ENCODE measurements around the gene STX12.

Gene STX12

GRCh38 chr1:27772932-27773825, at the start of gene STX12:
Gene STX12 (plus strand): TSS chr1:27773219. CDS start chr1:27773308, 89 bp downstream.
- Histone ChIP-seq H3K9ac (ENCODE audit: low read depth, low read length) (peak within 1 kb of the TSS; percentile 81), H3K9me3 (ENCODE audit: control insufficient read depth, insufficient read depth, low read length) (no peaks in the 10 kb centered on the region), H3K4me1 (ENCODE audit: control insufficient read depth, insufficient read depth, low read length) (peaks cover 5% of the 10 kb centered on the region), H3K4me3 (ENCODE audit: low read depth, low read length) (peak within 1 kb of the TSS; percentile 94), H3K27me3 (ENCODE audit: control insufficient read depth, insufficient read depth, low read length) (no peaks in the 10 kb centered on the region), H3K36me3 (ENCODE audit: control insufficient read depth, insufficient read depth, low read length) (no peaks in the 10 kb centered on the region)

GRCh38 chr1:27724961-27725373, 48.1 kb upstream of the STX12 start:
- H3K4me1 ChIP-seq (ENCODE audit: control insufficient read depth, insufficient read depth, low read length) = peaks cover 7% of the 10 kb centered on the region
- H3K9me3 ChIP-seq (ENCODE audit: control insufficient read depth, insufficient read depth, low read length) = no peaks in the 10 kb centered on the region
- no peaks in the 10 kb centered on the region for H3K27me3 ChIP-seq (ENCODE audit: control insufficient read depth, insufficient read depth, low read length)
- no peaks in the 10 kb centered on the region for H3K36me3 ChIP-seq (ENCODE audit: control insufficient read depth, insufficient read depth, low read length)
- no peak overlapping the region for H3K9ac ChIP-seq (ENCODE audit: low read depth, low read length)
- peak overlapping the region; percentile 53 for H3K4me3 ChIP-seq (ENCODE audit: low read depth, low read length)

GRCh38 chr1:27725374-27726172, 47.4 kb upstream of the STX12 start, which contains the start of gene FAM76A:
Gene FAM76A (plus strand): TSS chr1:27725961. CDS start chr1:27726081, 120 bp downstream.
- Histone ChIP-seq H3K4me3 (ENCODE audit: low read depth, low read length) (peak within 1 kb of the TSS; percentile 78), H3K27me3 (ENCODE audit: control insufficient read depth, insufficient read depth, low read length) (no peaks in the 10 kb centered on the region), H3K4me1 (ENCODE audit: control insufficient read depth, insufficient read depth, low read length) (peaks cover 7% of the 10 kb centered on the region), H3K9ac (ENCODE audit: low read depth, low read length) (peak within 1 kb of the TSS; percentile 79), H3K36me3 (ENCODE audit: control insufficient read depth, insufficient read depth, low read length) (peaks cover 3% of the 10 kb centered on the region), H3K9me3 (ENCODE audit: control insufficient read depth, insufficient read depth, low read length) (no peaks in the 10 kb centered on the region)

- peak overlapping the region; percentile 79 for H3K9ac ChIP-seq (ENCODE audit: low read depth, low read length)
- no peaks in the 10 kb centered on the region for H3K27me3 ChIP-seq (ENCODE audit: control insufficient read depth, insufficient read depth, low read length)
- peak overlapping the region; percentile 78 for H3K4me3 ChIP-seq (ENCODE audit: low read depth, low read length)
- H3K36me3 ChIP-seq (ENCODE audit: control insufficient read depth, insufficient read depth, low read length) = peaks cover 3% of the 10 kb centered on the region
- H3K9me3 ChIP-seq (ENCODE audit: control insufficient read depth, insufficient read depth, low read length) = no peaks in the 10 kb centered on the region
- H3K4me1 ChIP-seq (ENCODE audit: control insufficient read depth, insufficient read depth, low read length) = peaks cover 7% of the 10 kb centered on the region
Measured at GRCh38 chr1:27726173-27727044, 46.6 kb upstream of the STX12 start.

DNA sequence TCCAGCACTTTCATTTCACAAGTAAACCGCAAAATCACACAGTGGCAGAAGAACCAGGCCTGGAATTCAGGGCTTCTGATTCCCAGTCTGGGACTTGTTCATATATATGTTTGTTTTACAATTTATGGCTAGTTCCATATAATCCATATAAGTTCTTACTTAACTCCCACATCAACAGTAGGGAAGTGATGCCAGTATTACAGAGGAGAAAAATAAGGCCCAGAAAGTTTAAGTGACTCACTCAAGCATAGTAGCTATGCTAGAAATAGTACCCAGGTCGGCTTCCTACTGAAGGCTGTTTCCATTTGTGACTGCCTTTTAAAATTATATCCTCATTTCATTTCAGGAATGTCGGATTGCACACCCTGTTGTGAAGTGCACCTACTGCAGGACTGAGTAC, 45.9 kb upstream of the STX12 start:
- H3K36me3 ChIP-seq (ENCODE audit: control insufficient read depth, insufficient read depth, low read length) = peaks cover 3% of the 10 kb centered on the region
- H3K9ac ChIP-seq (ENCODE audit: low read depth, low read length) = no peak overlapping the region
- no peak overlapping the region for H3K4me3 ChIP-seq (ENCODE audit: low read depth, low read length)

DNA sequence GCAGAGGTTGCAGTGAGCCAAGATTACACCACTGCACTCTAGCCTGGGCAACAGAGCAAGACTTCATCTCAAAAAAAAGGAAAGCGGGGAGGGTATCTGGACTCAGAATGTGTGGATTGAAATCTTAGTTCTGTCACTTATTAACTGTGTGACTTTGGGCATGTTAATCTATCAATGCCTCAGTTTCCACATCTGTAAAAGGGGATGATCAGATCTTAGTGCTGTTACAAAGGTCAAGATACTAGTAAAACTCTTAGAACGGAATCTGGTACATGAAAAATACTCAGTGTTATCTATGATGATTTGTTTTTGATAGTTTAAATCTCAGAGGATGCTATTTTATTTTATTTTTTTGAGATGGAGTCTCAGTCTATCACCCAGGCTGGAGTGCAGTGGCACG, 36.8 kb upstream of the STX12 start:
- no peaks in the 10 kb centered on the region for H3K27me3 ChIP-seq (ENCODE audit: control insufficient read depth, insufficient read depth, low read length)
- H3K4me1 ChIP-seq (ENCODE audit: control insufficient read depth, insufficient read depth, low read length) = no peaks in the 10 kb centered on the region
- no peak overlapping the region for H3K4me3 ChIP-seq (ENCODE audit: low read depth, low read length)
- H3K9me3 ChIP-seq (ENCODE audit: control insufficient read depth, insufficient read depth, low read length) = no peaks in the 10 kb centered on the region
- no peak overlapping the region for H3K9ac ChIP-seq (ENCODE audit: low read depth, low read length)
- H3K36me3 ChIP-seq (ENCODE audit: control insufficient read depth, insufficient read depth, low read length) = peaks cover 3% of the 10 kb centered on the region

More for the DNA sequence above, 45.9 kb upstream of the STX12 start:
- Histone ChIP-seq H3K4me1 (ENCODE audit: control insufficient read depth, insufficient read depth, low read length) (peaks cover 7% of the 10 kb centered on the region), H3K9me3 (ENCODE audit: control insufficient read depth, insufficient read depth, low read length) (no peaks in the 10 kb centered on the region), H3K27me3 (ENCODE audit: control insufficient read depth, insufficient read depth, low read length) (no peaks in the 10 kb centered on the region)

GRCh38 chr1:27741121-27741520, 31.9 kb upstream of the STX12 start:
- no peaks in the 10 kb centered on the region for H3K27me3 ChIP-seq (ENCODE audit: control insufficient read depth, insufficient read depth, low read length)
- H3K36me3 ChIP-seq (ENCODE audit: control insufficient read depth, insufficient read depth, low read length) = no peaks in the 10 kb centered on the region
- H3K4me1 ChIP-seq (ENCODE audit: control insufficient read depth, insufficient read depth, low read length) = no peaks in the 10 kb centered on the region
- H3K9me3 ChIP-seq (ENCODE audit: control insufficient read depth, insufficient read depth, low read length) = no peaks in the 10 kb centered on the region
- H3K9ac ChIP-seq (ENCODE audit: low read depth, low read length) = no peak overlapping the region
- H3K4me3 ChIP-seq (ENCODE audit: low read depth, low read length) = no peak overlapping the region

DNA sequence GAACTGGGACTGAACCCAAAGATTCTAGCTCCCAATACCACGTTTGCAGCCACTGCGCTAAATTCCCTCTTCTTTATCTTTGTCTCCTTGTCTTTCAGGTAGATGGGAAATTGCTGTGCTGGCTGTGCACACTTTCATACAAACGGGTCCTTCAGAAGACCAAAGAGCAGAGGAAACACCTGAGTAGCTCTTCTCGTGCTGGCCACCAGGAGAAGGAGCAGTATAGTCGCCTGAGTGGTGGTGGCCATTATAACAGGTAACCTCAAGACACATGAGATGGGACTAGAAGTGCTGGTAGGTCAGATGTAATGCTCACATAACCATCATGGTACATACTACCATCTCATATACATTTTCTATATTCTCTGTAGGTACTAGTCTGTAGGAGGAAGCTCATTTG, 28.5 kb upstream of the STX12 start:
- Histone ChIP-seq H3K27me3 (ENCODE audit: control insufficient read depth, insufficient read depth, low read length) (no peaks in the 10 kb centered on the region), H3K4me3 (ENCODE audit: low read depth, low read length) (no peak overlapping the region), H3K36me3 (ENCODE audit: control insufficient read depth, insufficient read depth, low read length) (peaks cover 4% of the 10 kb centered on the region), H3K9ac (ENCODE audit: low read depth, low read length) (no peak overlapping the region), H3K9me3 (ENCODE audit: control insufficient read depth, insufficient read depth, low read length) (no peaks in the 10 kb centered on the region), H3K4me1 (ENCODE audit: control insufficient read depth, insufficient read depth, low read length) (no peaks in the 10 kb centered on the region)

GRCh38 chr1:27745466-27745865, 27.6 kb upstream of the STX12 start:
- Histone ChIP-seq H3K9me3 (ENCODE audit: control insufficient read depth, insufficient read depth, low read length) (no peaks in the 10 kb centered on the region), H3K36me3 (ENCODE audit: control insufficient read depth, insufficient read depth, low read length) (peaks cover 4% of the 10 kb centered on the region), H3K4me3 (ENCODE audit: low read depth, low read length) (no peak overlapping the region), H3K4me1 (ENCODE audit: control insufficient read depth, insufficient read depth, low read length) (no peaks in the 10 kb centered on the region), H3K9ac (ENCODE audit: low read depth, low read length) (no peak overlapping the region), H3K27me3 (ENCODE audit: control insufficient read depth, insufficient read depth, low read length) (no peaks in the 10 kb centered on the region)

DNA sequence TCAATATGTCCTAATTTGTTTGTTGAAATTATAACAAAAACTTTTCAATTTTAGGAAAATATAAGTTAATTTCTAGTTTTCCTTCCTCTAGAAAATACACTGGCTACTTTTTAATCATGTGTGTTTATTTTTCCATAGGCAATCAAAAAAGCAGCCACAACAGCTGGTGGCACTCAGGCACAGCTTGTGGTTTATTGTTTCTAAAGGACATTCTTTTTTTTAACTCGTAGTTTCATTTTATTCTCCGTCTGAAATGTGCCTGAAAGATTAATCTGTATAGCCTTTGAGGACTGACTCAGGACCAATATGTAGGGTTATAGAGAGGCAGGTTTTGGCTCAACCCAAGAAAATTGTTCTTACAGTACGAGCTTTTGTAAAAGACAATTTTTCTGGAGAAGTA, 20.7 kb upstream of the STX12 start:
- no peaks in the 10 kb centered on the region for H3K4me1 ChIP-seq (ENCODE audit: control insufficient read depth, insufficient read depth, low read length)
- H3K27me3 ChIP-seq (ENCODE audit: control insufficient read depth, insufficient read depth, low read length) = no peaks in the 10 kb centered on the region
- no peaks in the 10 kb centered on the region for H3K9me3 ChIP-seq (ENCODE audit: control insufficient read depth, insufficient read depth, low read length)
- peaks cover 11% of the 10 kb centered on the region for H3K36me3 ChIP-seq (ENCODE audit: control insufficient read depth, insufficient read depth, low read length)
- H3K4me3 ChIP-seq (ENCODE audit: low read depth, low read length) = no peak overlapping the region
- H3K9ac ChIP-seq (ENCODE audit: low read depth, low read length) = no peak overlapping the region

DNA sequence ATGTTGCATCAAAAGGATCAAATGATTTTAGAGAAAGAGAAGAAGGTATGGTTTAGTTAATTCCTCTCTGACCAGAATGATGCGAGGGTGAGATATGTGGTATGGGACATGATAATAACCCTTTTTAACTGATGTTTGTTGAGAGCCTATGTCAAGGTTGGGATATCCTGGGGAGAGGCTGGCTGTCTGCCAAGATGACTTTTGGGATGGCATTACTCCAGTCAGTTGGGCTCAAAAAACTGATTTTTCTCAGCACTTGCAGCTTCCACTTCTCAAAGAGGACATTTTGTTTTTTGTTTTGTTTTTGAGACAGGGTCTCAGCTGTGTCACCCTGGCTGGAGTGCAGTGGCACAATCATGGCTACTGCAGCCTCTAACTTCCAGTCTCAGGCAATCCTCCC, 17.7 kb upstream of the STX12 start:
- no peak overlapping the region for H3K4me3 ChIP-seq (ENCODE audit: low read depth, low read length)
- H3K4me1 ChIP-seq (ENCODE audit: control insufficient read depth, insufficient read depth, low read length) = no peaks in the 10 kb centered on the region
- no peak overlapping the region for H3K9ac ChIP-seq (ENCODE audit: low read depth, low read length)
- H3K27me3 ChIP-seq (ENCODE audit: control insufficient read depth, insufficient read depth, low read length) = no peaks in the 10 kb centered on the region
- peaks cover 6% of the 10 kb centered on the region for H3K36me3 ChIP-seq (ENCODE audit: control insufficient read depth, insufficient read depth, low read length)
- H3K9me3 ChIP-seq (ENCODE audit: control insufficient read depth, insufficient read depth, low read length) = no peaks in the 10 kb centered on the region

Data from iPS-15b (cell line).